Activated naive CD8-positive, alpha-beta T cell treated with anti-CD3 and anti-CD28 coated beads, Interleukin-2, amount 50 U/mL, for 16 hours (primary cell): ENCODE data around the gene GRK1.

ENCODE experiments used
- DNase-seq: peaks from one replicate; pipeline ENCODE4 v3.0.0-alpha.2; 2020; ENCODE audit warnings: low read depth, low spot score

The GRK1 gene

DNA sequence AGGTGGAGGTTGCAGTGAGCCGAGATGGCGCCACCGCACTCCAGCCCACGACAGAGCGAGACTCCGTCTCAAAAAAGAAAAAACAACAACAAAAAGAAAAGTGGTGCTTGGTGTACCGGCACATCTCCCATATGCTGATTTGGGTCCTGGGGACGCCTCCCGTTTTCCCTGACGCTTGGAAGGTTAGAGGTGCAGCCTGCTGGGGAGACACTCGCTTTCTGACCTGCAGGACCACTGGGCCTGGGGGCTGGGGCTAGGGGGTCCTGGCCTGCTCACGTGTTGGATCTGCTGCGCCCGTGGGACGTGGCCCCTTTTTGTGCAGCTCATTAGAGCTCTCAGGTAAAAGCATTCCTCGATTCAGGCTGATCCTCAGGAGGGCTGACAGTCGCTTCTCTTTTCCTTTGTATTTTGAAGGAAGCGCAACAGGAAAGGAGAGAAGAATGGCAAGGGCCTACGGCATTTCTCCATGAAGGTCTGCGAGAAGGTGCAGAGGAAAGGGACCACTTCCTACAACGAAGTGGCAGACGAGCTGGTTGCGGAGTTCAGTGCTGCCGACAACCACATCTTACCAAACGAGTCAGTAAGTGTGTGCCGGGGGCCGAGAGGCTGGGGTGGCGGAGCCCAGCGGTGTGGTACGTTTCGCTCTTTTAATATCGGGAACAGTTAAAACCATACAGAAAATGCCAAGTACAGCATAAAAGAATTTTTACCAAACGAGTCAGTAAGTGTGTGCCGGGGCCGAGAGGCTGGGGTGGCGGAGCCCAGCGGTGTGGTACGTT, 34.1 kb upstream of the GRK1 start:
- no peak for DNase-seq

DNA sequence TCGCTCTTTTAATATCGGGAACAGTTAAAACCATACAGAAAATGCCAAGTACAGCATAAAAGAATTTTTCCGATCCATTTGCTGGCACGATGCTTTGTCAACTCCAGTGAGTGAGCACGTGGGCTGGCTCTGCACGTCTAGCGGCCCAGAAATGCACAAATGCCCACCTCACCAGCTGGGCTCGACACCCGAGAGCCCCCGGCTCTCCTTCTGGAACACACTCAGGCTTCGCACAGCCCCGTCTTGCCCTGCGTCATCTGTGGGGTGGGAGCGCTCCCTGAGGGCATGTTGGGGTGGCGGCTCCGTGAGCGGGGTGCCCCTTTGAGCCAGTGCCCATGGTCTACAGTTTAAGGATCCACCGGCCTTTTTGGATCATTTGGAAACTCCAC, 33.5 kb upstream of the GRK1 start:
- no peak for DNase-seq

DNA sequence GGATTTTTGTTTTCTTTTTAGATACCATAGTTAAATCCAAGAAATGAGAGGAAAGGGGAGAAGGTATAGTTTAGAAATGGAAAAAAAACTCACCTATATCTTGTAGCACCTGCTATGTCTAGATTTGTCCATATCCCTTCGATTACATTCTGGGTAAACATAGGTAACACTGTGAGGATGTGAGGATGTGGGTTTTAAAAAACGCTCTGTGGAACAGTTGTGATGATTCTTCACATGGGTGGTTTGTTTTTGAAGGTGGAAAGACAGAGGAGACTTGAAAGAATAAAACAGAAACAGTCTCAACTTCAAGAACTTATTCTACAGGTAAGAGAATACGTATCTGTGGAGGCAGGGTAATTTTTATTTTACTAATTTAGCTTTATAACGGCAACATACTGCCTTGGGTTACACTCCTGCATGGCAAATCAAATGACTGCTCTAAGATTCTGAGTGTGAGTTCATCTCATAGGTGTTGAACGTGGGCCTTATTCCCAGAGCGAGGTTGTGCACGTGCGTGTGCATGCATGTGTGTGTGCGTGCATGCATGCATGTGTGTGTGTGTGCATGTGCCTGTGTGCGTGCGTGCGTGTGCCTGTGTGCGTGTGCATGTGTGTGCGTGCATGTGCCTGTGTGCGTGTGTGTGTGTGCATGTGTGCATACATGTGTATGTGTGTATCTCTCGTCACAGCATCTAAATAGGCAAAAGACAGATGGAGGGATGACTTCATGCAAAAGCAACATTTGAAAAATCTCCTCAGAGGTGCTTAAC, 32.6 kb upstream of the GRK1 start:
- DNase-seq, result no peak

DNA sequence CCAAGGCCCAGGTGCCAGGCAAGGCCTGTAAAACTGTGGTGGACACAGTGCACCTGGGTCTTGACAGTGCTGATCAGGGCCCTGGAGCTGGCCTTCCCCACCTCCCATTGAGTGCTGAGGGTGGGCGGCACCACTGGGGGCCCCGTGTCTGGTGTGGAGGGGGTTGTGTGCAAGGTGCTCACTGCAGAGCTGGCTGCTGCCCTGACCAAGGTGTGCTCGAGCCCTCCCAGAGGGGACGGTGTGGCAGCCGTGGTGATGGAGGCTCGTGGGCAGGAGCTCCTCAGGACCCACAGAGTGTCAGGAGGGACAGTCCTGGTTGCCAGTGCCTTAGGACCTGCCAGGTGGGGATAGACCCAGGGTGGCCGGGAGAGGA, 32.0 kb upstream of the GRK1 start:
- no peak for DNase-seq

DNA sequence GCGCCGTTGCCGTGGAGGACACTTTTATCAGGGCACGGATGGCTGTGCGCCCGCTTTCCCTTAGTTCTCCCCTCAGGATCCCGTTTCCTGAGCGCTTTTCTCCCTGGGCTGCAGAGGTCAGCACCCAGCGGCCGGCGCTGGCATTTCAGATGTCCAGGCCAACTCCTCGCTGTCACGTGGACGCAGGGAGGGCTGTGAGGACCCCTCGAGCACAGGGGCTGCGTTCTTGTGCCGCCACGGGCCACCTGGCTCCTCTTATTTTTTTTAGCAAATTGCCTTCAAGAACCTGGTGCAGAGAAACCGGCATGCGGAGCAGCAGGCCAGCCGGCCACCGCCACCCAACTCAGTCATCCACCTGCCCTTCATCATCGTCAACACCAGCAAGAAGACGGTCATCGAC, 31.3 kb upstream of the GRK1 start:
- no peak for DNase-seq

GRCh38 chr13:113636266-113636963, 30.6 kb upstream of the GRK1 start:
- no peak for DNase-seq

DNA sequence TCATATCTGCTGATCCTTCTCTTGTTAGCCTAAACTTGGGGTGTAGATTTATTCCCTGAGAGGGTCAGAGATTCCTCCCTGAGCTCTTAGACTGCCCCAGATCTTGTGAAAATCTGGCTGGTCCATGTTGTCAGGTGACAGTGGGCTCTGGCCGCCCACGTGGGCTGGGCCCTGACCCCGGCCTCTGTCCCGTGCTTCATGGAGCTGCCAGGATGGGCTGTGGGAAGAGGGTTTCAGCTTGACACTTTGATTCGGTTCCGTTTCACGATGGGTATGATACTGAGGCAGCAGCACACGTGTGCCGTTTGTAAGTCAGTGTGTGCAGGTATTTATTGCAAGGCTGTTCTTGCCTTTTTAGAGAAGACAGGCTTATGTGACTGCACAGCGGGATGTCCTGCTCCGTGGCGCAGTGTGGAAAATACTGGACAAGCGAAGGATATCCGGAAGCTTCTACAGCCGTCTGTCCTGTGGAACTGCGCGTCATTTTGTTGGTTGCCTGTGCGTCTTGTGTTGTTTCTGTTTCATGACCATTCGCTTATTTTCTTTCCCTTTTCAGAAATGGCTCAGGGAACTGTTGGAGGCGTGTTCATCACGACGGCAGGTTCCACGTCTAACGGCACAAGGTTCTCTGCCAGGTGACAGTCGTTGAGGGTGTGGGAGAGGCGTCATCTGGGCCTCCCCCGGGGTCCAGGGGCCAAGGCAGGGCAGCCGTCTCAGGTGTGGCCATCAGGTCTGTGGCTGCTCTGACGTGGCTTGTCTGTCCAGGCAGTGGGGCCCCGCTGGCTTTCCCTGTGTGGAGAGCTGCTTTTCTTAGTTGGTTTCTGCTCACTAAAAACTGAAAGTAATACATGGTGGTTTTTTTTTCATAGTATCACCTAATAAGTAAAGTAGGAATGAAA, 29.5 kb upstream of the GRK1 start:
- no peak for DNase-seq

- no peak for DNase-seq
Measured at GRCh38 chr13:113638173-113638746, 28.8 kb upstream of the GRK1 start.

DNA sequence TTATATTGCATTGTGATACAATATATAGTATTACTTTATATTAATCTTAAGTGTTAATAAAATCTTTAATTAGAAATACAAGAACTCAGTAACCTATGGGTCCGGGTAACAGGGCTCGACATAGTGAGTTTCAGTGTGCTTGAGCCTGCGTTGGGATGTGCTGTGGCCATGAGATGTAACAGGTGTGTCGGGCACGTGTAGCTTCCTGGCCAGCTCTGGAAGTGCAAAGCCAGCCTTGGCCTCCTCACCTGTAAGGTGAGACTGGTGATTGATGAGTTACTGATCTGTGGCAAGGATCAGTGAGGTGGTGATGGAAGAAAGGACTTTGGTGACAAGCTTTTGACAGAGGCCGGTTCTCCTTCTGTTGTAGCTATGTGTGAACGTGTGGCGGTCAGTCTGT, 28.2 kb upstream of the GRK1 start:
- DNase-seq, result no peak

DNA sequence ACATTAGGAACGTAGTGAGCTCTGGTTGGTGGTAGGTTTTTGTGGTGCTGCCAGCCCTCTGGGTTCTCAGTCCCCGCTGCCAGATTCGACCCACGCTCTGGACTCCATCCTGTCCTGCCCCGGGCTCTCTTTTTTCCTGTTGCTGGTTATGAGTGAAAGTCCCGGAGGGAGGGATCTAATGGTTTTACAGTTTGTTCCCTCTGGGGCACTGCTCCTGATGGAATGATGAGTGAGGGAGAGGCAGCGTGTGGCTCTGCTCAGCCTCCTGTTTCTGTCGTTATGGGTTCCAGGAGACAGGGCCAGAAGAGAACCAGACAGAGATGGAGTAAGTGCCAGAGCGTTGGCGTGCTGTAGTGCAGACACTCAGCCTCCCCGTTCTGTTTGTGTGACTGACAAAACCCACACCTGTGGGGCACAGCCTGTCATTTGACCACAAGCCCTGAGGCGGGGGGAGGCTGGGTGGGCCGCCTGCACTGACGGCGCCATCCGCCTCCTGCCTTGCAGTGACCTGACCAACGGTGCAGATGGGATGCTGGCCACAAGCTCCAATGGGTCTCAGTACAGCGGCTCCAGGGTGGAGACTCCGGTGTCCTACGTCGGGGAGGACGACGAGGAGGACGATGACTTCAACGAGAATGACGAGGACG, 27.3 kb upstream of the GRK1 start:
- DNase-seq, result no peak

- no peak for DNase-seq
Measured at GRCh38 chr13:113641426-113641825, 25.6 kb upstream of the GRK1 start.

GRCh38 chr13:113642563-113642962, 24.5 kb upstream of the GRK1 start:
- no peak for DNase-seq

DNA sequence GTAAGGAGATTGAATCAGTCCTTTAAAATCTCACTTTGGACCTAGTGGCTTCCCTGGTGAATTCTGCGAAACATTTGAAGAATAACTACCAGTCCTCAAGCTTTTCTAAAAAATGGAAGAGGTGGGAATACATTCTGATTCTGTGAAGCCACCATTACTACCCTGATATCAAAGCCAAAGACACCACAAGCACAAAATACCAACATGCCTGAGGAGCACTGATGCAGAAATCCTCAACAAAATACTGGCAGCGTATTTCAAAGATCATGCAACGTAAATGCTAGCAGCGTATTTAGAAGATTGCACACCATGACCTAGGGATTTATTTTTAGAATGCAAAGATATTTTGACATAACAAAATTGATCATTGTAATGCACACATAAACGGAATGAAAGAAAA, 23.4 kb upstream of the GRK1 start:
- DNase-seq, result no peak

DNA sequence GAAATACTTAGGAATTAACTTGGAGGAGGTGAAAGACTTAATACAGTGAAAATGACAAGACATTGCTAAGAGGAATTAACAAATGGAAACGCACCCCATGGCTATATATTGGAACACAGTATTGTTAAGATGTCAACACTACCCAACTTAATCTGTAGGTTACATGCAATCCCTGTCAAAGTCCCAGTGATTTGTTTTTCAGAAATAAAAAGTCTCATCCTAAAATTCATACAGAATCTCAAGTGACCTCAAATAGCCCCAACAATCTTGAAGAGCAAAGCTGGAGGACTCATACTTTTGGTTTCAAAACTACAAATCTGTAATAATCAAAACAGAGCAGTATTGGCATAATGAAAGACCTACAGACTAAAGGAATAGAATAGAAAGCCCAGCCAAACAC, 22.2 kb upstream of the GRK1 start:
- no peak for DNase-seq

DNA sequence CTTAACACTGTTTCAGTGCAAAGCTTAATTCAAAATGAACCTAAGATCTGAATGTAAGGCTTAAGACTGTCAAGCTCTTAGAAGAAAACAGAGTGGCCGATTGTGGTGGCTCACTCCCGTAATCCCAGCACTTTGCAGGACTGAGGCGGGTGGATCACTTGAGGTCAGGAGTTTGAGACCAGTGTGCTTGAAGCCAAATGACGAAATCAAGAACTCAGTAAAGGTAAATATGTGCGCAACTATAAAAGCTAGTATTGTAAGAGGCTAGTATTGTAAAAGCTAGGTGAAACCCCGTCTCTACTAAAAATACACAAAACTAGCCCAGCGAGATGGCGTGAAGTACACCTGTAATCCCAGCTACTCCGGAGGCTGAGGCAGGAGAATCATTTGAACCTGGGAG, 21.7 kb upstream of the GRK1 start:
- DNase-seq, result no peak

DNA sequence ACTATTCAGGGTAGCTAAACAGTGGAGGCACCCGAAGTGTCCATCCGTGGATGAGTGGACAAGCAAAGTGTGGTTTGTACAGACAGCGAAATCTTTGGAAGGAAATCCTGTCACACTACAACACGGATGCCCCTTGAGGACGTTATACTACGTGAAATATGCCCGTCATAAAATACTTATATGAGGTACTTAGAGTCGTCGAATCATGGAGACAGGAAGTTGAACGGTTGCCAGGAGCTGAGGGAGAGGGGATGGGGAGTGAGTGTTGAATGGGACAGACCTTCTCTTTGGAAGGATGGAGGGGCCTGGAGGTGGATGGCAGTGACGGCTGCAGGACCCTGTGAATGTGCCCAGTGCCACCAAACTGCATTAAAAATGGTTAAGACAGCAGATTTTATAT, 20.6 kb upstream of the GRK1 start:
- DNase-seq, result no peak

DNA sequence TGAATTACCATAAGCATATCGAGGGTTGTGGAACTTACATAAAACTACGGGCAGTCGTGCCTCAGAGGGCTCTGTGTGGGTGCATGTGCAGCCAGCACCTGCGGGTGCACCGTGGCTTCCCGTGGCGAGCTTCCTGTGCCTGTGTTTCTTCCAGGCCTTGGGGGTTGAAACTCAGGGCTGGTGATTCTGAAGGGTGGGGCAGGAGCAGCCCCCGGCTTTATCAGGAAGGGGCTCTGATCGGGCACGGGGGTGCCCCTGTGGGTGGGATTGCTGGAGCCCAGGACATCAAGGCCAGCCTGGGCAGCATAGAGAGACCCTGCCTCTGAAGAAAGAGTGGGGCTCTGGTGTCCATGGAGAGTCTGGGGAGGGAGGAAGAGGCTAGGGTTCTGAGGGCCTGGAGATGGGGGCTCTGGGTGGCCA, 20.1 kb upstream of the GRK1 start:
- DNase-seq, result no peak

DNA sequence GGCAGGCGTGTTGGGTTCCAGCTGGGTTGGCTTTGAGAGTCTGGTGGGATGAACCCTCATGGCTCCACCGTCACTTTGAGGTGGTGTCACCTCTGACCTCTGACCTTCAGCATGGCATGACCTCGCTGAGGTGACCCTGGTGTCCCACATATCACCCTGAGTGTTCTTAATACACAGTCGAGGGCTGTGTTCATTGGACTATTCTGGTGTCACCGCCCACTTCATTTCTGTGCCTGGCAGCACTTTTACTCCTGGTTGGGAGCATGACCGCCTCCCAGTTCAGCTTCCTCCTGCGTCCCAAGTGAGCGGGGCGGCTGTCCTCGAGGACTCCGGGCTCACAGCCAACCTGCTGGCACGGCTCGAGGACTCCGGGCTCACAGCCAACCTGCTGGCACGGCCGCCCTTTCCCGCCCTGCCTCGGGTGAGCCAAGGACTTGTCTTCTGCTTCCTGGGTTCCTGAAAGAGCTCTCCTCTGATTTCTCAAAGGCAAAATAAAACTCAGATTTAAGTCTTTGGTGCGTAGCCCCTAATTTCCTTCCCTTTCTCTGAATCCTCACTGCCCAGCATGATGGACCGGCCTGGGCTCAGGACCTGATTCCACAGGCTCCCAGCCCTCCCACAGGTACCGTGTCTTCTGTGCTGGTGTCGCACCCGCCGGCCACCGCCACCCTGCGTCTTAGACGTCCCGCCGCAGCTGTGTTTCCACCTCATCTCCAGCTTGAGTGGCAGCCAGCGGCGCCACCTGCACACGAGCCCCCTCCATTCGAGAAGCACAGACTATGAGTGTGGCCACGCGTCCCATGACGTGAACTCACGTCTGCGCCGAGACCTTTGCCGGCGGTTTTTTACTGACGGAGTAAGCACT, 19.4 kb upstream of the GRK1 start:
- no peak for DNase-seq

DNA sequence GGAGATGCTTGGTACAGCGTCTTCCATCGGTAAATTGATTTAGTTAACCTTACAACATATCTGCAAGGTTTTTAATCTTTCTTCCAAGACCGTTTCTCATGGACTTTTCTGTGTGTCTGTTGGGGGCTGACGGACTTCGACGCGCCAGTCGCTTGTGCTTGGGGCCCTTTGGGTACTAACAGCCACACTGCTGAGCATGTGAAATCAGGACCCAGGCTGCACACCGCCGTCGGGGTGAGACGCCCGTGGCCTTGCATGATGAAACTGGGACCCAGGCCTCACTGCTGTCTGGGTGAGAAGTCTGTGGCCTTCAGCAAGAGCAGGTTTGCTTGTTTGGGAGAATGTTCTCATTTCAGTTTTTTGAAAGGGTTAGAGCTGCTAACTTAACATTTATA, 18.8 kb upstream of the GRK1 start:
- DNase-seq, result no peak

GRCh38 chr13:113649212-113649611, 17.8 kb upstream of the GRK1 start:
- no peak for DNase-seq
